H1 (cell line): Measurements from ENCODE around the gene LSM10.

ENCODE experiments used
- CBX5 ChIP-seq: fragments of 300-800, 300-1000 bp; sonication (generic); IDR thresholded peaks from 2 replicates; pipeline ENCODE4 v1.7.1; 2016; ENCODE audit warnings: antibody characterized with exemption, low read length, low read depth
- CTCF ChIP-seq, 3 experiments: IDR thresholded peaks; 1 replicate in 2 of 3; 2 replicates in 1 of 3; pipeline versions ENCODE4 v1.5.1 to v1.6.1; 2011; ENCODE audit warnings: low read length in 3 of 3, mild to moderate bottlenecking in 3 of 3, inconsistent platforms in 2 of 3, low read depth in 1 of 3, moderate library complexity in 1 of 3; ENCODE audit not compliant: insufficient read depth in 1 of 3; ENCODE audit errors: control extremely low read depth in 1 of 3
- EZH2 ChIP-seq: fragments of 200-600 bp; sonication (generic); IDR thresholded peaks from 2 replicates; pipeline ENCODE4 v1.7.1; 2012; ENCODE audit warnings: low read depth, mild to moderate bottlenecking, moderate library complexity, low read length, inconsistent platforms; ENCODE audit not compliant: severe bottlenecking
- POLR2AphosphoS5 ChIP-seq: IDR thresholded peaks from 2 replicates; pipeline ENCODE4 v1.6.1; 2011; ENCODE audit warnings: low read depth, low read length
- TAF1 ChIP-seq: IDR thresholded peaks from 2 replicates; pipeline ENCODE4 v1.6.1; 2011; ENCODE audit warnings: mild to moderate bottlenecking, low read depth, low read length
- ZNF274 ChIP-seq: IDR thresholded peaks from 2 replicates; pipeline ENCODE4 v1.7.0; 2012; ENCODE audit warnings: low read length, borderline replicate concordance; ENCODE audit errors: extremely low read depth

GRCh38 chr1:36392836-36393235 lies 4.9 kb downstream of the LSM10 start:
- TF ChIP-seq CTCF (IDR thresholded peaks at IDR 0.05; ENCODE audit: control extremely low read depth in 1 of 3, insufficient read depth in 1 of 3, low read depth in 1 of 3, low read length in 3 of 3): no peak
- no peak for TF ChIP-seq EZH2
- no peak for TF ChIP-seq CBX5
- no peak for TF ChIP-seq POLR2AphosphoS5
- no peak for TF ChIP-seq ZNF274
- no peak for TF ChIP-seq TAF1
